ENCODE measurements around the gene PLEKHG5. TPM values are rescaled to one million over a fixed set of nuclear protein-coding genes. Genes with fewer than 3 reads are reported as not detected.

Gene PLEKHG5
- total RNA-seq, 2 donors from 2014 or later = 11.6 to 21.4 TPM

DNA sequence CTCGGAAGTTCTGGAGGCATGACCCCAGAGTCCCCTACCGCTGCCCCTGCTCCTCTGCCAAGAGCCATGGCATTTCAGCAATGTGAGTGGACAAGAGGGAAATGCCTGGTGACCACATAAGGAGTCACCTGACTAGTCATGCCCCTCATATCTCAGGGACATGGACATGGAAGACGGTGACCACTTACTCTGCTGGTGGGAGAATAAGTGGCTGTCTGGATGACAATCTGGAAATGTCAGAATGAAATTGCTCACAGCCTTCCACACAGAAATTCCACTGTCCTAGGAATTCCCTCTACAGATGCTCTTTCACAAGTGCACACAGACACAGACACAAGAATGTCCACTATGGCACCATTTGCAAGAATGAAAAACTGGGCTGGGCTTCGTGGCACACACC, 24.3 kb upstream of the PLEKHG5 start:
- Histone ChIP-seq H3K27ac (no peak overlapping the region), H3K9me3 (no peaks in the 10 kb centered on the region), H3K4me1 (replicated peaks) (no peaks in the 10 kb centered on the region), H3K4me3 (no peak overlapping the region), H3K27me3 (replicated peaks; ENCODE audit: insufficient read depth) (no peaks in the 10 kb centered on the region), H3K36me3 (no peaks in the 10 kb centered on the region)
- TF ChIP-seq POLR2A (IDR thresholded peaks at IDR 0.05) (no peak), POLR2AphosphoS5 (IDR thresholded peaks at IDR 0.05) (no peak)
- TF ChIP-seq, protein P1, sequence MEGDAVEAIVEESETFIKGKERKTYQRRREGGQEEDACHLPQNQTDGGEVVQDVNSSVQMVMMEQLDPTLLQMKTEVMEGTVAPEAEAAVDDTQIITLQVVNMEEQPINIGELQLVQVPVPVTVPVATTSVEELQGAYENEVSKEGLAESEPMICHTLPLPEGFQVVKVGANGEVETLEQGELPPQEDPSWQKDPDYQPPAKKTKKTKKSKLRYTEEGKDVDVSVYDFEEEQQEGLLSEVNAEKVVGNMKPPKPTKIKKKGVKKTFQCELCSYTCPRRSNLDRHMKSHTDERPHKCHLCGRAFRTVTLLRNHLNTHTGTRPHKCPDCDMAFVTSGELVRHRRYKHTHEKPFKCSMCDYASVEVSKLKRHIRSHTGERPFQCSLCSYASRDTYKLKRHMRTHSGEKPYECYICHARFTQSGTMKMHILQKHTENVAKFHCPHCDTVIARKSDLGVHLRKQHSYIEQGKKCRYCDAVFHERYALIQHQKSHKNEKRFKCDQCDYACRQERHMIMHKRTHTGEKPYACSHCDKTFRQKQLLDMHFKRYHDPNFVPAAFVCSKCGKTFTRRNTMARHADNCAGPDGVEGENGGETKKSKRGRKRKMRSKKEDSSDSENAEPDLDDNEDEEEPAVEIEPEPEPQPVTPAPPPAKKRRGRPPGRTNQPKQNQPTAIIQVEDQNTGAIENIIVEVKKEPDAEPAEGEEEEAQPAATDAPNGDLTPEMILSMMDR (IDR thresholded peaks at IDR 0.05) = no peak
- WGBS = 93% methylated on average over 4 of the region's 4 CpGs
- intact Hi-C loops (cut with DNase I) = no loop called here
- DNase-seq (ENCODE audit: low spot score) = no peak

GRCh38 chr1:6513320-6513801, 21.9 kb upstream of the PLEKHG5 start:
- Histone ChIP-seq H3K27ac (no peak overlapping the region), H3K4me1 (replicated peaks) (no peaks in the 10 kb centered on the region), H3K36me3 (no peaks in the 10 kb centered on the region), H3K4me3 (no peak overlapping the region), H3K27me3 (replicated peaks; ENCODE audit: insufficient read depth) (no peaks in the 10 kb centered on the region), H3K9me3 (no peaks in the 10 kb centered on the region)
- DNase-seq (ENCODE audit: low spot score) = no peak
- TF ChIP-seq, protein P1 (IDR thresholded peaks at IDR 0.05) = peak in 2 of 4 experiments; percentile 20 to 31
- TF ChIP-seq POLR2A (IDR thresholded peaks at IDR 0.05) (no peak), POLR2AphosphoS5 (IDR thresholded peaks at IDR 0.05) (peak; percentile 19)
- intact Hi-C loops (cut with DNase I) = no loop called here
- WGBS = 34% methylated on average over 9 of the region's 9 CpGs

DNA sequence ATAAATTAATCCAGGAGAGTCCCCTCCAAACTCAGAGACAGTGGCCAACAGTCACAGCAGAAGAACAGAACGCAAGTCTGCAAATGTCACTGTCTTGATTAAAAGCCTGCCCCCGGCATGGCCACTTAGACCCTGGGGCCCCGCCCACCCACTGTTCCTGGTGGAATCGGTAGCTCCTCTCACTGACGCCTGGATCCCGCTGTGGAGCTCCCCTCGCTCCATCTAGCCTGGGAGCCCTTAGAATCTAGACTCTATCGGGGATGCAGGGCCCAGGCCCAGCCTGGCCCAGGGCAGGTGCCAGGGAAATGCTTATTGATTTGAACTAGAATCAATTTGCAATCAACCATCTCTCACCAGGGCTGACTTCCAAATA, 21.4 kb upstream of the PLEKHG5 start:
- intact Hi-C loops (cut with DNase I) = no loop called here

DNA sequence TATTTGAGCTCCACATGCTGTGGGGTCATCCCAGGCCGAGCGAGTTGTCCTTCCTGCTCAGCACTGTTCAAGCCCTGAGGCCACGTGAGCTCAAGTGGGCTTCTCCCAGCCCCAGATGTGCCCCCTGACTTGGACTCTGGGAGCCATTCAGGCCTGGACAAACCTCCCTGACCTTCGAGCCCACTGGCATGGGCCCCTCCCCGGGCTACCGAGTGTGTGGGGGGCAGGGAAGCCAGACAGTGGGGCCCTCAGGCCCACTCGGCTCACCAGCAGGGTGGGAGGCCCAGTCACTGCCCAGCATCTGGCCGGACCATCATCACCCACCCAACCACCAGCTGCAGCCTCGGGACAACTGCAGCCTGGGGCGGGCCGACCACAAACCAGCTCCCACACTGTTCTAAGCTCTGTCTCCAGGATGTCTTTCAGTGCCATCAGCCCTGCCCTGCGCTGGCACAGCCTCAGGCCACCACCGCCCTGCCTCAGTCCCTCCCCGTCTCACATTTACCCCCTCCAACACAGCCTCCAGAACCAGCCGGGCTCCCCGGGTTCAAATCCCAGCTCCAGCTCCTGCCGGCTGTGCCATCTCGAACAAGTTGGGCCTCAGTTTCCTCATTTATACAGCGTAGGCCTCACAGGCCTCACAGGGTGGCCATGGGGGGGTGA, 20.9 kb upstream of the PLEKHG5 start:
- no peak overlapping the region for H3K27ac ChIP-seq
- no peaks in the 10 kb centered on the region for H3K9me3 ChIP-seq
- no peak overlapping the region for H3K4me3 ChIP-seq
- intact Hi-C loops (cut with DNase I) = no loop called here
- TF ChIP-seq POLR2AphosphoS5 (IDR thresholded peaks at IDR 0.05) (no peak), POLR2A (IDR thresholded peaks at IDR 0.05) (no peak)
- TF ChIP-seq, protein P1 (IDR thresholded peaks at IDR 0.05) = no peak
- DNase-seq (ENCODE audit: low spot score) = no peak
- 88% methylated on average over 19 of the region's 19 CpGs for WGBS
- no peaks in the 10 kb centered on the region for H3K27me3 ChIP-seq (replicated peaks; ENCODE audit: insufficient read depth)
- no peaks in the 10 kb centered on the region for H3K4me1 ChIP-seq (replicated peaks)
- H3K36me3 ChIP-seq = no peaks in the 10 kb centered on the region

More for the DNA sequence above, 21.4 kb upstream of the PLEKHG5 start:
- Histone ChIP-seq H3K4me3 (no peak overlapping the region), H3K9me3 (no peaks in the 10 kb centered on the region), H3K4me1 (replicated peaks) (no peaks in the 10 kb centered on the region), H3K36me3 (no peaks in the 10 kb centered on the region), H3K27ac (no peak overlapping the region), H3K27me3 (replicated peaks; ENCODE audit: insufficient read depth) (no peaks in the 10 kb centered on the region)
- 73% methylated on average over 8 of the region's 8 CpGs for WGBS
- DNase-seq (ENCODE audit: low spot score) = no peak
- TF ChIP-seq, protein P1 (IDR thresholded peaks at IDR 0.05) = no peak
- TF ChIP-seq POLR2AphosphoS5 (IDR thresholded peaks at IDR 0.05) (no peak), POLR2A (IDR thresholded peaks at IDR 0.05) (no peak)

Data from prostate gland (tissue), 2 donors.